Thyroid gland (tissue), 4 donors: ENCODE data around the gene TLCD1. TPM values are rescaled to one million over a fixed set of nuclear protein-coding genes. Genes with fewer than 3 reads are reported as not detected.

Experiments used
- DNase-seq, 2 donors: peaks; one replicate each; pipeline ENCODE4 v3.0.0-alpha.2; 2019
- H3K27ac ChIP-seq, 3 donors: fragments of 200-600 bp; sonication (generic); 1 replicate in 2 of 3; 2 replicates in 1 of 3; pipeline ENCODE4 v1.5.1; 2016 to 2019; ENCODE audit warnings: mild to moderate bottlenecking in 1 of 3, moderate library complexity in 1 of 3
- H3K27me3 ChIP-seq: fragments of 200-600 bp; sonication (generic); one replicate; pipeline ENCODE4 v1.5.1; 2019
- H3K36me3 ChIP-seq, 2 donors: fragments of 200-600 bp; sonication (generic); one replicate each; pipeline ENCODE4 v1.5.1; 2016 to 2019
- H3K4me1 ChIP-seq, 2 donors: fragments of 200-600 bp; sonication (generic); one replicate each; pipeline ENCODE4 v1.5.1; 2017 to 2019
- H3K4me3 ChIP-seq, 3 donors: fragments of 200-600 bp; sonication (generic); replicated peaks in 1 of 3; 1 replicate in 2 of 3; 2 replicates in 1 of 3; pipeline ENCODE4 v1.5.1; 2016; ENCODE audit warnings: mild to moderate bottlenecking in 1 of 3
- H3K9me3 ChIP-seq: fragments of 200-600 bp; sonication (generic); one replicate; pipeline ENCODE4 v1.5.1; 2017
- POLR2A ChIP-seq, 2 donors: fragments of 450-650 bp; IDR thresholded peaks; one replicate each; pipeline ENCODE4 v1.6.1; 2017; ENCODE audit warnings: antibody characterized with exemption in 2 of 2, mild to moderate bottlenecking in 2 of 2, moderate library complexity in 1 of 2
- WGBS, 2 donors: methylation state at CpG; one replicate each; pipeline ENCODE4 v1.1.5; 2017; 5-methylcytosine and 5-hydroxymethylcytosine counted together
- intact Hi-C: fragments of 100-400 bp; cut with DNase I; formaldehyde crosslinking; loops from one replicate; pipeline ENCODE4 v1.15.1; 2023
- total RNA-seq, 4 donors: library from RNA; depleted of rRNA; stranded (reverse); fragments of >200 nt; gene quantifications; one replicate each; pipeline ENCODE4 v1.2.3, GENCODE V29; 2016
- TF ChIP-seq, protein P1 (sequence below), 6 experiments: fragments of 200-600 bp in 3 of 6; fragments of 450-650 bp in 3 of 6; sonication (generic) in 3 of 6; IDR thresholded peaks; one replicate each; pipeline ENCODE4 v1.5.1; 2016 to 2019; ENCODE audit warnings: antibody characterized with exemption in 6 of 6, mild to moderate bottlenecking in 2 of 6, inconsistent platforms in 1 of 6, moderate library complexity in 1 of 6

Gene TLCD1
- total RNA-seq, 4 donors from 2014 or later, result 1.6 to 21.4 (median 5.1) TPM

DNA sequence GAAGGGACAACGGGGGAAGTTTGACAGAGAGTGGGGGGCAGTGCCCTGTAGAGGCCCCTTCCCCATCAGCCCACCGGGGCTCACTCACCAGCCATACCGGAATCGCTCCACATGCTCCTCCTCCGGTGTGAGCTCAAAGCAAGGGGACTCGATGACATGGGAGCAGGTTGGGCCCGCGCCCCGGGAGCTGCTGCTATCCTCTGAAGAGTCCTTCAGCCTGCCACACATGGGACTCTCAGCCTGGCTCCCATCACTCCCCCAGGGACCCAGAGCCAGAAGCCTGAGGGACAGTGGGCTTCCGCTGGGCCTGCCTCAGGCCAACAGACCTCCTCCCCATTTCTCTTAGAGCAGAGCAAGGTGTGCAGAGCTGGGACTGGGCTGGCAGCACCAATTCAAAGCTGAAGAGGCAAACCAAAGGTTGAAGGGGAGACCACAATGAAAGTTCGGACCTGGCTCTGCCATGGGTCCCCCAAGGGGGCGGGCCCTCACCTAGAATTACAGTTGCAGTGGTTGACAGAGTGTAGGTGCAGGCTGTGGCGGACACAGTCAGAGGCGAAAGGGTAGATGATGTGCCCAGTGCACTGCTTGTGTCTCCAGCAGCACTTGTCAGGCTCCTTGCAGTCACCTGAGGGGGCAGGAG is 21.7 kb downstream of the TLCD1 start:
- 90 to 93% methylated on average over 13 to 14 of the region's 14 CpGs for WGBS, 2 donors
- peaks cover 40% of the 10 kb centered on the region in 2 donors for H3K36me3 ChIP-seq
- no peak for DNase-seq
- H3K4me3 ChIP-seq, result no peak overlapping the region
- intact Hi-C loops, result no loop called here
- no peak for TF ChIP-seq POLR2A (IDR thresholded peaks at IDR 0.05)
- TF ChIP-seq, protein P1, sequence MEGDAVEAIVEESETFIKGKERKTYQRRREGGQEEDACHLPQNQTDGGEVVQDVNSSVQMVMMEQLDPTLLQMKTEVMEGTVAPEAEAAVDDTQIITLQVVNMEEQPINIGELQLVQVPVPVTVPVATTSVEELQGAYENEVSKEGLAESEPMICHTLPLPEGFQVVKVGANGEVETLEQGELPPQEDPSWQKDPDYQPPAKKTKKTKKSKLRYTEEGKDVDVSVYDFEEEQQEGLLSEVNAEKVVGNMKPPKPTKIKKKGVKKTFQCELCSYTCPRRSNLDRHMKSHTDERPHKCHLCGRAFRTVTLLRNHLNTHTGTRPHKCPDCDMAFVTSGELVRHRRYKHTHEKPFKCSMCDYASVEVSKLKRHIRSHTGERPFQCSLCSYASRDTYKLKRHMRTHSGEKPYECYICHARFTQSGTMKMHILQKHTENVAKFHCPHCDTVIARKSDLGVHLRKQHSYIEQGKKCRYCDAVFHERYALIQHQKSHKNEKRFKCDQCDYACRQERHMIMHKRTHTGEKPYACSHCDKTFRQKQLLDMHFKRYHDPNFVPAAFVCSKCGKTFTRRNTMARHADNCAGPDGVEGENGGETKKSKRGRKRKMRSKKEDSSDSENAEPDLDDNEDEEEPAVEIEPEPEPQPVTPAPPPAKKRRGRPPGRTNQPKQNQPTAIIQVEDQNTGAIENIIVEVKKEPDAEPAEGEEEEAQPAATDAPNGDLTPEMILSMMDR (IDR thresholded peaks at IDR 0.05), result no peak
- H3K4me1 ChIP-seq, result no peaks in the 10 kb centered on the region
- no peaks in the 10 kb centered on the region for H3K27me3 ChIP-seq
- no peaks in the 10 kb centered on the region for H3K9me3 ChIP-seq
- H3K27ac ChIP-seq, result no peak overlapping the region

DNA sequence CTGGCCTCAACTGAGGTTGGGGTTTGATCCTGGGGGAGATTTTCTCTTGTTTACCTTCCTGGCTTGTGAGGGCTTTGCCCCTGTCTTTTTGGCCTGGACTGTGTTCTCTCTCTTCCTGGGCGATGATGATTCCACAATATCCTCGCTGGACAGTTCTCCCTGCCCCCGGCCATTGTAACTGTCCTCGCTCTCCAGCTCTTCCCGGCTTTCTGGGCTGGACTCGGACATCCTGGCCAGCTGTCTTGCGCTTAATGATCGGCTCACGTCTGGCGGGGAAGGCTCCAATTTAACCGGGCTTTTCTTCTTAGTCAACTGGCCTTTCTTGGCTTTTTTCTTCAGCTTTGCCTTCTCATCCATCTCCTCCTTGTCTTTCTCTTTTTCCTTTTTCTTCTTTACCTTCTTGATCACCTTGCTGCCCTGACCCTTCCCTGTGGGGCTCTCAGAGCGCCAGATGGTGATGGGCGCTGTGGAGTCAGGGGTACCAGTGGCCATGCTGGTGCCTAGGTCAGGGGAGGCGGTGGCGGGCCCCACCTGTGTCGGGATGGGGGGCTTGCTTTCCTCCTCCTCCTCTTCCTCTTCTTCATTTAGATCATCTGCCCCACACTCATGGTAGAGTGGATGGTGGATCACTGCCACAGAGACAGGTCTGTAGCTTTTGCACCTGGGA is 22.3 kb downstream of the TLCD1 start:
- Histone ChIP-seq H3K4me1 (no peaks in the 10 kb centered on the region), H3K36me3 (peaks cover 47% of the 10 kb centered on the region in 2 donors), H3K27me3 (no peaks in the 10 kb centered on the region), H3K9me3 (no peaks in the 10 kb centered on the region), H3K27ac (no peak overlapping the region), H3K4me3 (no peak overlapping the region)
- WGBS, 2 donors, result 85 to 88% methylated on average over 16 of the region's 16 CpGs
- intact Hi-C loops, result no loop called here
- no peak for DNase-seq
- TF ChIP-seq, protein P1 (IDR thresholded peaks at IDR 0.05), result no peak
- no peak for TF ChIP-seq POLR2A (IDR thresholded peaks at IDR 0.05)

DNA sequence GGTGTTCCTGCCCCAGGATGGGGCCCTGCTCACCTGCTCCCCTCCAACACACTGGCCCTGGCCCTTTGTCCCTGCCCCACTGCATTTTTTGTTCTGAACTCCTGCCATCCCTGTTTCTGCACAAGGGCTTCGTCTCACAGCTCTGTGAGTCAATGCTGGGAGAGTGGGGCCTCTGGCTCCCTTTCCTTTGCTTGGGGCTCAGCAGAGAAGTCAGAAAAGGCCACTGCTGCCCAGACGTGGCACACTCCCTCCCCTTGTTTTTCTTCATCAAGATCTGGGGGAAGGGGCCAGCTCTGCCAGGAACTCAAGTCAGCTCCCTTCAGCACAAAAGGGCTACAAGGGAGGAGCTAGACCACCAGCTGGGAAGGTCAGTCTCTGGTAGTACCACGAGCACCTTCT is 23.3 kb downstream of the TLCD1 start:
- no peaks in the 10 kb centered on the region for H3K9me3 ChIP-seq
- WGBS, 2 donors, result 84 to 94% methylated on average over 3 of the region's 3 CpGs
- no peak overlapping the region for H3K27ac ChIP-seq
- intact Hi-C loops, result no loop called here
- H3K4me3 ChIP-seq, result no peak overlapping the region
- H3K27me3 ChIP-seq, result no peaks in the 10 kb centered on the region
- H3K4me1 ChIP-seq, result no peaks in the 10 kb centered on the region
- DNase-seq, result no peak
- TF ChIP-seq, protein P1 (IDR thresholded peaks at IDR 0.05), result no peak
- no peak for TF ChIP-seq POLR2A (IDR thresholded peaks at IDR 0.05)
- H3K36me3 ChIP-seq, result peaks cover 56% of the 10 kb centered on the region in 2 donors

DNA sequence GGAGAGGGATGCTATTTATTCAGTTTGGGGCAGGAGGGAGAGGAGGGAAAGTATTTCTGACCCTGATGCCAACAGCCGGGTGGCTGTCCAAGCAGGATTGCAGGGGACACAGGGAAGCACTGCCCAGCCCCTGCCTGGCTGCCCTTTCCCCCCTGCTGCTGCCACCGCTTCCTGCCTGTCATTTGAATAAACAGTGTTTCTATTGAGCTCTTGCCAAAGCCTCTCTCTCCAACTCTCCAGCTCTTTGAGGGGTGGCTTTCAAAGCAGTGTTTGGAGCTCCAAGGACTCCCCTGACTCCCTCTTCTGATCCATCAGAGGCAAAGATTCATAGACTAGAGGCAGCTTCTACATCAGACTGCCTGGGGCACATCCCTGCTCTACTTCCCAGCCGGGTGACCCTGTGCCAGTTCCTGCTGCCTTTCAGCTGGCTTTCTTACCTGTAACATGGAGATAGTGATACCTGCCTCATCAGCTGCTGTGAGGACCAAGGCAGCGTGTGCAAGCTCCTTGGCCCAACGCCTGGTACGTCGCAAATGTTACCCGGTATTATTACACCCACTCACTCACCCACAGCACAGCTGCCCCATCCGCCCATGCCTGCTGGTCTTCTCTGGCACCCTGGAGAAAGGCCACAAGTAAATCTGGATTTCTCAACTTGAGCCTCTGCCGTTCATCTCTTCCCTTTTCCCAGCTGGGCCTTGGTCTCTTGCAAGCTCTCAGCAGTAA is 23.8 kb downstream of the TLCD1 start:
- TF ChIP-seq, protein P1 (IDR thresholded peaks at IDR 0.05), result no peak
- no peak for TF ChIP-seq POLR2A (IDR thresholded peaks at IDR 0.05)
- no peak overlapping the region for H3K27ac ChIP-seq
- WGBS, 2 donors, result 81 to 84% methylated on average over 10 of the region's 10 CpGs
- DNase-seq, result no peak
- no peaks in the 10 kb centered on the region for H3K4me1 ChIP-seq
- no peaks in the 10 kb centered on the region for H3K27me3 ChIP-seq
- no peaks in the 10 kb centered on the region for H3K9me3 ChIP-seq
- intact Hi-C loops, result no loop called here
- H3K36me3 ChIP-seq, result peaks cover 61 to 62% of the 10 kb centered on the region in 2 donors
- H3K4me3 ChIP-seq, result no peak overlapping the region
